GM12873 (cell line): ENCODE results near the gene SAFB.

Experiments
- CTCF ChIP-seq: IDR thresholded peaks from 2 replicates; pipeline ENCODE4 v1.5.1; 2012; ENCODE audit warnings: low read depth, mild to moderate bottlenecking, moderate library complexity, low read length, control low read depth; ENCODE audit not compliant: insufficient read depth; ENCODE audit errors: missing control alignments

SAFB gene

GRCh38 chr19:5623397-5624017, 624 bp downstream of the SAFB start:
- TF ChIP-seq CTCF: no peak

GRCh38 chr19:5624018-5624663, 1.3 kb downstream of the SAFB start:
- no peak for TF ChIP-seq CTCF

- no peak for TF ChIP-seq CTCF
These were observed 1.9 kb downstream of the SAFB start for GRCh38 chr19:5624741-5625278.

GRCh38 chr19:5625641-5626040, 2.8 kb downstream of the SAFB start:
- no peak for TF ChIP-seq CTCF

- TF ChIP-seq CTCF: no peak
These were observed 4.6 kb downstream of the SAFB start for GRCh38 chr19:5627395-5627904.

GRCh38 chr19:5628461-5628860, 5.6 kb downstream of the SAFB start:
- TF ChIP-seq CTCF: no peak

GRCh38 chr19:5628919-5629481, 6.1 kb downstream of the SAFB start:
- TF ChIP-seq CTCF: no peak
